ENCODE measurements around the gene PTGER3.

Gene PTGER3

GRCh38 chr1:71053758-71054157, 6.1 kb upstream of the PTGER3 start:
- no peak for DNase-seq (ENCODE audit: low read depth in 2 of 2)
- TF ChIP-seq CTCF (IDR thresholded peaks at IDR 0.05; ENCODE audit: low read depth, low read length) = no peak
- H3K4me3 ChIP-seq (replicated peaks in 1 of 2; ENCODE audit: low read depth in 2 of 2, low read length in 2 of 2) = no peak overlapping the region

GRCh38 chr1:71053146-71053545, 5.5 kb upstream of the PTGER3 start:
- TF ChIP-seq CTCF (IDR thresholded peaks at IDR 0.05; ENCODE audit: low read depth, low read length) = no peak
- DNase-seq (ENCODE audit: low read depth in 2 of 2) = no peak
- H3K4me3 ChIP-seq (replicated peaks in 1 of 2; ENCODE audit: low read depth in 2 of 2, low read length in 2 of 2) = no peak overlapping the region

- peak; percentile 70 for TF ChIP-seq CTCF (IDR thresholded peaks at IDR 0.05; ENCODE audit: low read depth, low read length)
- H3K4me3 ChIP-seq (replicated peaks in 1 of 2; ENCODE audit: low read depth in 2 of 2, low read length in 2 of 2) = no peak overlapping the region
- peak; percentile 82 to 85 for DNase-seq (ENCODE audit: low read depth in 2 of 2)
These were observed 2.5 kb upstream of the PTGER3 start for GRCh38 chr1:71049951-71050598.

- no peak for DNase-seq (ENCODE audit: low read depth in 2 of 2)
- TF ChIP-seq CTCF (IDR thresholded peaks at IDR 0.05; ENCODE audit: low read depth, low read length) = no peak
- H3K4me3 ChIP-seq (replicated peaks in 1 of 2; ENCODE audit: low read depth in 2 of 2, low read length in 2 of 2) = peak overlapping the region; percentile 31 to 34
These were observed 553 bp downstream of the PTGER3 start for GRCh38 chr1:71046891-71047634.

- no peak for TF ChIP-seq CTCF (IDR thresholded peaks at IDR 0.05; ENCODE audit: low read depth, low read length)
- H3K4me3 ChIP-seq (replicated peaks in 1 of 2; ENCODE audit: low read depth in 2 of 2, low read length in 2 of 2) = no peak overlapping the region
- DNase-seq (ENCODE audit: low read depth in 2 of 2) = no peak
These were observed 2.1 kb downstream of the PTGER3 start for GRCh38 chr1:71045463-71046028.

- no peak for TF ChIP-seq CTCF (IDR thresholded peaks at IDR 0.05; ENCODE audit: low read depth, low read length)
- no peak overlapping the region for H3K4me3 ChIP-seq (replicated peaks in 1 of 2; ENCODE audit: low read depth in 2 of 2, low read length in 2 of 2)
These were observed 2.8 kb downstream of the PTGER3 start for GRCh38 chr1:71044833-71045232.

More at GRCh38 chr1:71044833-71045232, 2.8 kb downstream of the PTGER3 start:
- DNase-seq (ENCODE audit: low read depth in 2 of 2) = no peak

Data from cardiac fibroblast (primary cell).